Astrocyte (in vitro differentiated cells and primary cell): ENCODE data around the gene EIF4EBP3. TPM values are rescaled to one million over a fixed set of nuclear protein-coding genes. Genes with fewer than 3 reads are reported as not detected.

Source experiments
- DNase-seq: peaks from one replicate; pipeline ENCODE4 v3.0.0-alpha.2; 2010; ENCODE audit warnings: low read depth
- FAIRE-seq: peaks from 2 replicates; lab custom pipeline; 2011; peaks lifted over from hg19 to GRCh38; lab: Jason Lieb, UNC
- H2AFZ ChIP-seq: 2 replicates; pipeline ENCODE4 v1.6.0; 2012; ENCODE audit warnings: low read depth, low read length, inconsistent platforms
- H3K27ac ChIP-seq: 2 replicates; pipeline ENCODE4 v1.5.1; 2011; ENCODE audit warnings: low read depth, low read length, inconsistent platforms
- H3K27me3 ChIP-seq: 2 replicates; pipeline ENCODE4 v1.6.0; 2011; ENCODE audit warnings: low read length, inconsistent platforms; ENCODE audit not compliant: insufficient read depth
- H3K36me3 ChIP-seq: 2 replicates; pipeline ENCODE4 v1.5.1; 2011; ENCODE audit warnings: low read length, inconsistent platforms; ENCODE audit not compliant: insufficient read depth
- H3K4me1 ChIP-seq: 2 replicates; pipeline ENCODE4 v1.5.1; 2011; ENCODE audit warnings: low read length, inconsistent platforms; ENCODE audit not compliant: insufficient read depth
- H3K4me2 ChIP-seq: 2 replicates; pipeline ENCODE4 v1.6.0; 2012; ENCODE audit warnings: low read length, inconsistent platforms
- H3K4me3 ChIP-seq: 2 replicates; pipeline ENCODE4 v1.5.1; 2011; ENCODE audit warnings: low read depth, mild to moderate bottlenecking, low read length, inconsistent platforms; ENCODE audit not compliant: insufficient read depth
- H3K79me2 ChIP-seq: 2 replicates; pipeline ENCODE4 v1.6.0; 2012; ENCODE audit warnings: mild to moderate bottlenecking, low read length, inconsistent platforms; ENCODE audit not compliant: insufficient read depth
- H3K9ac ChIP-seq: 2 replicates; pipeline ENCODE4 v1.6.0; 2012; ENCODE audit warnings: mild to moderate bottlenecking, low read length, inconsistent platforms
- H3K9me3 ChIP-seq: 2 replicates; pipeline ENCODE4 v1.5.1; 2012; ENCODE audit warnings: low read depth, mild to moderate bottlenecking, low read length, inconsistent platforms; ENCODE audit not compliant: insufficient read depth
- H4K20me1 ChIP-seq: 2 replicates; pipeline ENCODE4 v1.6.0; 2012; ENCODE audit warnings: low read length, inconsistent platforms; ENCODE audit not compliant: insufficient read depth
- H3K27ac Mint-ChIP-seq: one replicate; pipeline ENCODE4 v1.8.0; 2021; ENCODE audit warnings: mild to moderate bottlenecking, mixed read lengths; ENCODE audit not compliant: unreplicated experiment
- H3K27me3 Mint-ChIP-seq: one replicate; pipeline ENCODE4 v1.8.0; 2021; ENCODE audit warnings: low read depth, mixed read lengths; ENCODE audit not compliant: unreplicated experiment
- H3K36me3 Mint-ChIP-seq: one replicate; pipeline ENCODE4 v1.8.0; 2021; ENCODE audit warnings: low read depth, mixed read lengths; ENCODE audit not compliant: unreplicated experiment
- H3K4me1 Mint-ChIP-seq: one replicate; pipeline ENCODE4 v1.8.0; 2021; ENCODE audit warnings: low read depth, mixed read lengths; ENCODE audit not compliant: unreplicated experiment
- H3K4me3 Mint-ChIP-seq: one replicate; pipeline ENCODE4 v1.8.0; 2021; ENCODE audit warnings: mild to moderate bottlenecking, moderate library complexity, mixed read lengths; ENCODE audit not compliant: unreplicated experiment
- H3K9me3 Mint-ChIP-seq: one replicate; pipeline ENCODE4 v1.8.0; 2021; ENCODE audit warnings: mild to moderate bottlenecking, mixed read lengths; ENCODE audit not compliant: unreplicated experiment
- EZH2 ChIP-seq: IDR thresholded peaks from 2 replicates; pipeline ENCODE4 v1.6.1; 2012; ENCODE audit warnings: mild to moderate bottlenecking, low read length, inconsistent platforms; ENCODE audit not compliant: insufficient read depth
- total RNA-seq: library from RNA; stranded (reverse); gene quantifications from 2 replicates; pipeline ENCODE4 v1.2.1, GENCODE V29; 2021
- TF ChIP-seq, protein P1 (sequence below): IDR thresholded peaks from 2 replicates; pipeline ENCODE4 v1.5.1; 2011; ENCODE audit warnings: low read depth, mild to moderate bottlenecking, inconsistent platforms, low read length, moderate library complexity; ENCODE audit not compliant: insufficient read depth

Gene EIF4EBP3
- total RNA-seq, 1 donor from 2014 or later: 3.6 TPM

DNA sequence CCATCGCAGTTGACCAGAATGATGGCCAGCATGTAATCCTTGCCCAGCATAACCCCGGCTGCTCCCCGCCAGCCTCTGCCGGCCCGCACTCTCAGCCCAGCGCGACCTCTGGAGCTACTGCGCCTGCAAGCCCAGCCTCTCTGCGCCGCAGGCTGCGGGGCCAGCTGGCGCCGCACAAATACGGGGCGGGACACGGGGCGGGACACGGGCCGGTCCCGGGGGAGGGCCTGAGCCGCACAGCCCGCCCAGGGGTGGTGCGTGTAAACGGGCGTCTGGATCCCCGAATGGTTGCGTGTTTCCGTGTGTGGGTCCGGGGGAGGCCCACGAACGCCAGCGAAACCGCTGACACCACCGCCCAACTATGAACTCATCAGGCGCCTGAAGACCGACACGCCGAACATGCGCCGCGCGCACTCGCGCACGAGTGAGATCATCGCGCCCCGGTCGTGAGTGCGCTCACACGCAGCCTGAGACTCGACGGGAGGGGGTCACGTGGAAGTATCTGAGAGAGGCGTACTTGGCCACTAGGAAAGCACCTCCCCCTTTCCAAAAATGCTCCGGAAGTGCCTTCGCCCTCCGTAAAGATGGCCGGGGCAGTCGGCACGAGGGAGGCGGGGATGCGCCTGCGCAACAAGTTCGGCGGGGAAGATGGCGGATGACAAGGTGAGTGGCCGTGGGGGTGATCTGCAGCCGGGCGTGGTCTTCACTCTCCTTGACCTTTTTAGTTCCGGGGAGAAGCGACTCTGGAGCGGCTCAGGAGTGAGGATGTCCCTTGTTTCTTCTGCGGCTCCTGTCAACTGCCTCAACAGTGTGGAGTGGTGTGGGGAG lies 16.9 kb downstream of the EIF4EBP3 start, which contains the start of the genes APBB3 and SLC35A4:
Gene APBB3, minus strand, starts transcription at position 403 of the 828 bp plus-strand sequence. Its CDS starts 353 bp downstream, at position 50.
Gene SLC35A4, plus strand, starts transcription at position 633 of the 828 bp plus-strand sequence. CDS start 2,342 bp downstream, outside the sequence.
- FAIRE-seq: peak; percentile 69
- Histone ChIP-seq H3K79me2 (peaks cover 43% of the 10 kb centered on the region), H3K4me2 (peak within 1 kb of the TSS; percentile 100)

DNA sequence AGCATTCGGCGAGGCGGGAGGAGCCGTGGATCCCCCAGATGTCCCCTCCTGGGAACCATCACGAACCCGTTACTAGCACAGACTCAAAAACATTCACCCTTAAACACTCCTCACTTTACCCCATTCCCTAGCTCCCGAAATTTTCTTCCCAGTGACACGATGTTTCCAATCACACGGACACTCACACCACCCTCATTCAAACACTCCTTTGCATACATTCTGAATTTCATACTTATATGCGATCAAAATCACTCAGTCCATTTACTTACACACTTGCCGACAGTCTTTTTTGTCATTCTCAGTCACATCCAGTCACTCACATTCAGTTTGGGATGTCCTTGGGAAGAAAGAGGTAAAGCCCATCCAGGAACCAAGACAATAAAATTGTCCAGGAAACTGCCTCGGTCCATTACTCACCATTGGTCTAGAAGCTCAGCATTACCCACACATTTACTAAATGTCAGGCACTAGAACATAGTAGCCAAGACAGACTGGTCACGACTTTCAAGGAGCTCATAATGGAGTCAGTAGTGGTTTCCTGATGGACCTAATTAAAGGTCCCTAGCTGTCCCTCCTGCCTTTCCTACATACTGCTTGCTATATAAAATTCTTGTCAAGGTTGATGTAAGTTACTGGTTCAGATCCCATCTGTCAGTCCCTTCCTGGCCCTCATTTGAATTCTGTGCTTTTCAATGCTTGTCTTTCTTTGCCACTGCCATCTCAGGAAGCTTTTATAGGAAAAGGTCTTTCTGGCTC lies 17.7 kb downstream of the EIF4EBP3 start:
- H3K36me3 ChIP-seq: peaks cover 9% of the 10 kb centered on the region
- H3K9ac ChIP-seq: peak overlapping the region; percentile 97
- peak; percentile 55 for FAIRE-seq
- H3K4me3 Mint-ChIP-seq: peak overlapping the region; percentile 90
- peaks cover 43% of the 10 kb centered on the region for H3K79me2 ChIP-seq
- H3K4me2 ChIP-seq: peak overlapping the region; percentile 100
- peaks cover 16% of the 10 kb centered on the region for H4K20me1 ChIP-seq
- H3K27ac Mint-ChIP-seq: peak overlapping the region; percentile 43
- no peaks in the 10 kb centered on the region for H3K9me3 ChIP-seq
- H3K9me3 Mint-ChIP-seq: no peaks in the 10 kb centered on the region
- peak; percentile 26 for DNase-seq
- H3K27ac ChIP-seq: peak overlapping the region; percentile 83
- H3K27me3 Mint-ChIP-seq: no peaks in the 10 kb centered on the region
- peaks cover 10% of the 10 kb centered on the region for H3K4me1 Mint-ChIP-seq
- peak overlapping the region; percentile 92 for H2AFZ ChIP-seq
- H3K4me3 ChIP-seq: peak overlapping the region; percentile 99
- TF ChIP-seq, protein P1, sequence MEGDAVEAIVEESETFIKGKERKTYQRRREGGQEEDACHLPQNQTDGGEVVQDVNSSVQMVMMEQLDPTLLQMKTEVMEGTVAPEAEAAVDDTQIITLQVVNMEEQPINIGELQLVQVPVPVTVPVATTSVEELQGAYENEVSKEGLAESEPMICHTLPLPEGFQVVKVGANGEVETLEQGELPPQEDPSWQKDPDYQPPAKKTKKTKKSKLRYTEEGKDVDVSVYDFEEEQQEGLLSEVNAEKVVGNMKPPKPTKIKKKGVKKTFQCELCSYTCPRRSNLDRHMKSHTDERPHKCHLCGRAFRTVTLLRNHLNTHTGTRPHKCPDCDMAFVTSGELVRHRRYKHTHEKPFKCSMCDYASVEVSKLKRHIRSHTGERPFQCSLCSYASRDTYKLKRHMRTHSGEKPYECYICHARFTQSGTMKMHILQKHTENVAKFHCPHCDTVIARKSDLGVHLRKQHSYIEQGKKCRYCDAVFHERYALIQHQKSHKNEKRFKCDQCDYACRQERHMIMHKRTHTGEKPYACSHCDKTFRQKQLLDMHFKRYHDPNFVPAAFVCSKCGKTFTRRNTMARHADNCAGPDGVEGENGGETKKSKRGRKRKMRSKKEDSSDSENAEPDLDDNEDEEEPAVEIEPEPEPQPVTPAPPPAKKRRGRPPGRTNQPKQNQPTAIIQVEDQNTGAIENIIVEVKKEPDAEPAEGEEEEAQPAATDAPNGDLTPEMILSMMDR: no peak
- peaks cover 22% of the 10 kb centered on the region for H3K36me3 Mint-ChIP-seq
- no peaks in the 10 kb centered on the region for H3K27me3 ChIP-seq
- H3K4me1 ChIP-seq: peaks cover 18% of the 10 kb centered on the region

More for the DNA sequence above, 16.9 kb downstream of the EIF4EBP3 start, which contains the start of the genes APBB3 and SLC35A4:
- Histone ChIP-seq H3K27me3 (no peaks in the 10 kb centered on the region), H3K36me3 (peaks cover 9% of the 10 kb centered on the region), H3K4me1 (peaks cover 18% of the 10 kb centered on the region), H3K27ac (peak within 1 kb of the TSS; percentile 83), H4K20me1 (peaks cover 16% of the 10 kb centered on the region), H3K9me3 (no peaks in the 10 kb centered on the region), H3K9ac (peak within 1 kb of the TSS; percentile 97), H2AFZ (peak within 1 kb of the TSS; percentile 92), H3K4me3 (peak within 1 kb of the TSS; percentile 99)
- Mint-ChIP-seq H3K36me3 (peaks cover 22% of the 10 kb centered on the region), H3K4me3 (peak within 1 kb of the TSS; percentile 90), H3K27me3 (no peaks in the 10 kb centered on the region), H3K27ac (peak within 1 kb of the TSS; percentile 94), H3K9me3 (no peaks in the 10 kb centered on the region), H3K4me1 (peaks cover 10% of the 10 kb centered on the region)
- TF ChIP-seq, protein P1: no peak
- no peak for TF ChIP-seq EZH2
- peak; percentile 98 for DNase-seq
